ENCODE data around the gene DDIT4. TPM values are rescaled to one million over a fixed set of nuclear protein-coding genes. Genes with fewer than 3 reads are reported as not detected.

Gene DDIT4
- total RNA-seq, 1 experiment from 2014 or later = 462 TPM

DNA sequence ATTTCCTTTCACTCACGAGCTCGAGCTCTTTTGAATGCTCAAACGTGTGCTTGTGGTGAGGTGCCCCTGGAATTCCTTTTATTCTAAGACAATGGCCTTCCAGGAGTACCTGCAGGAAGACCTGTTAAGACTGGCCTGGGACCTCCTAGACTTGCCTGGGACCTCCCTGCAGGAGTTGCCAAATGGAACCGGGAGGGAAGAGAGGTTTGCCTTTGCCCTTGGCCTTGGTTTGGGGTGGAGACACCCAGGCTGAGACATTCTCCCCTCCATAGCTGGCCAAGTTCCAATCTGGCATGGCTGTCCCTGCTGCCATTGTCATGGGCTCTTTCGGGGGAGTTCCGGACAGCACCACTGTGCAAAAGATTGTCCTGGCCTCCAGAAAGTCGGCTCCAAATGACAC, 41.3 kb downstream of the DDIT4 start:
- no peak for ATAC-seq
- CTCF ChIA-PET = no interaction called here
- H3K4me3 ChIP-seq (replicated peaks in 1 of 2; ENCODE audit: low read depth in 1 of 2, low read length in 2 of 2) = no peak overlapping the region
- peak overlapping the region; percentile 33 for H3K4me2 ChIP-seq (ENCODE audit: low read length)
- peak overlapping the region; percentile 2 for H2AFZ ChIP-seq (ENCODE audit: low read depth, low read length, poor library complexity, severe bottlenecking)
- peak overlapping the region; percentile 8; the same call in 1 of the 2 replicates for H3K27ac ChIP-seq (ENCODE audit: low read depth, low read length)
- BruUV-seq (replicated peaks) = no TSS peak
- no peak overlapping the region for H3K9ac ChIP-seq (ENCODE audit: low read length)
- no peaks in the 10 kb centered on the region for H3K27me3 ChIP-seq (ENCODE audit: insufficient read depth, low read length)
- H3K36me3 ChIP-seq (ENCODE audit: control insufficient read depth in 1 of 2, insufficient read depth in 2 of 2, low read length in 2 of 2) = no peaks in the 10 kb centered on the region
- POLR2A ChIA-PET = interaction anchor here (1.2 to 9.7 kb wide), 7 partner anchors 11 to 39 kb away, joined by 3 to 221 read pairs (median 8); partner anchors contain the start of gene DDIT4
- no peak for DNase-seq (ENCODE audit: low read depth, low spot score)
- intact Hi-C loops (cut with micrococcal nuclease) = no loop called here
- H3K9me2 ChIP-seq (ENCODE audit: insufficient read depth) = no peaks in the 10 kb centered on the region
- no peaks in the 10 kb centered on the region for H4K20me1 ChIP-seq (ENCODE audit: insufficient read depth)
- RAD21 ChIA-PET (ENCODE audit: low non-redundant PET in 1 of 2, low total read pairs in 2 of 2, uncharacterized antibody in 2 of 2, unreplicated experiment in 2 of 2) = interaction anchor here in 1 of 2 experiments (0.6 kb wide), 1 partner anchor 61 kb away, joined by 3 read pairs; no protein-coding TSS in a partner anchor
- TF ChIP-seq ELF1 (IDR thresholded peaks at IDR 0.05; ENCODE audit: borderline replicate concordance, low read depth) (no peak), TCF7L2 (IDR thresholded peaks at IDR 0.05; ENCODE audit: borderline replicate concordance, extremely low read depth, insufficient read depth, insufficient read length) (no peak), FOSL1 (IDR thresholded peaks at IDR 0.05; ENCODE audit: low read depth) (no peak), CBX3 (IDR thresholded peaks at IDR 0.05; ENCODE audit: low read depth) (no peak)
- H3K79me2 ChIP-seq (ENCODE audit: insufficient read depth, low read length) = no peaks in the 10 kb centered on the region
- no peaks in the 10 kb centered on the region for H3K9me3 ChIP-seq (ENCODE audit: control insufficient read depth in 1 of 2, insufficient read depth in 1 of 2, low read depth in 1 of 2, low read length in 2 of 2)
- H3K4me1 ChIP-seq (ENCODE audit: control insufficient read depth in 1 of 2, insufficient read depth in 2 of 2, low read length in 2 of 2) = peaks cover 45 to 60% of the 10 kb centered on the region in 2 experiments

DNA sequence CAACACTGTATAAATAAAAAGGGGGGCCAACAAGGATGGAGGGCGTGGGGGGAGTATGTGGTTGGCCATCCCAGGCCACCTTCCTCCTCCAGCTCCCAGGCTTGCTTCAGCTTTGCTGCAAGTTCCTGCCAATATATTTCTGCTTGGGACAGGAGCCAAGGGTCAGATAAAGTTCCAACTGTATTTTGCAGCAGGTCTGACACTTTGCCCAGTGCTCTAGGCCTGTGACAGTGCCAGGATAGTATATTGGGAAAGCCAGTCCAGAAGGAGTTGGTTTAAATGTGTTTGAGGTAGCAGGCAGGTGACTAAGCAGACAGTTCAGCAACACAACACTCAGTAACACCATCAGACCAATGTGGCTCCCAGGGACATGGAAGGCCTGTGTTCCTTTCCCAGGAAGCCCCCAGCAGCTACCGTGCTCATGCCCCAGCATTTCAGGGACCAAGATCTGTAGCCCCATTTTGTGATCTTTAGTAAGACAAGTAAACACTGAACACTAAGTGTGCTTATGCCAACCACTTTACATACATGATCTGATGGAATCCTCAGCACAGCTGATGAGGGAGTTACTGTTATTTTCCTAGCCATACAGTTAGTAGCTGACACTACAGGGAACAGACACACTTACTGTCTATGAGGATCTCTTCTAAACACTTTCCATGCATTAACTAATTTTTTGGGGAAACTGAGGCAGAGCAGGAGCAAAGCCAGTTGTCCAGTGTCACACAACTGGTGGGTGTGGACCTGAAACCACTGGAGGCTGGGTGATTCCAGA, 42.1 kb downstream of the DDIT4 start:
- no TSS peak for BruUV-seq (replicated peaks)
- Histone ChIP-seq H3K9me2 (ENCODE audit: insufficient read depth) (no peaks in the 10 kb centered on the region), H3K9ac (ENCODE audit: low read length) (no peak overlapping the region), H4K20me1 (ENCODE audit: insufficient read depth) (no peaks in the 10 kb centered on the region), H3K4me1 (ENCODE audit: control insufficient read depth in 1 of 2, insufficient read depth in 2 of 2, low read length in 2 of 2) (peaks cover 45 to 60% of the 10 kb centered on the region in 2 experiments), H2AFZ (ENCODE audit: low read depth, low read length, poor library complexity, severe bottlenecking) (peak overlapping the region; percentile 2), H3K4me2 (ENCODE audit: low read length) (peak overlapping the region; percentile 33), H3K79me2 (ENCODE audit: insufficient read depth, low read length) (no peaks in the 10 kb centered on the region), H3K27me3 (ENCODE audit: insufficient read depth, low read length) (no peaks in the 10 kb centered on the region), H3K4me3 (replicated peaks in 1 of 2; ENCODE audit: low read depth in 1 of 2, low read length in 2 of 2) (no peak overlapping the region), H3K36me3 (ENCODE audit: control insufficient read depth in 1 of 2, insufficient read depth in 2 of 2, low read length in 2 of 2) (no peaks in the 10 kb centered on the region), H3K9me3 (ENCODE audit: control insufficient read depth in 1 of 2, insufficient read depth in 1 of 2, low read depth in 1 of 2, low read length in 2 of 2) (no peaks in the 10 kb centered on the region), H3K27ac (ENCODE audit: low read depth, low read length) (peak overlapping the region; percentile 8; the same call in 1 of the 2 replicates)
- ATAC-seq = no peak
- ChIA-PET POLR2A (interaction anchor here (1.0 to 9.7 kb wide), 9 partner anchors 7 to 40 kb away, joined by 3 to 221 read pairs (median 5); partner anchors contain the start of gene DDIT4), CTCF (no interaction called here), RAD21 (ENCODE audit: low non-redundant PET in 1 of 2, low total read pairs in 2 of 2, uncharacterized antibody in 2 of 2, unreplicated experiment in 2 of 2) (interaction anchor here in 1 of 2 experiments (0.6 kb wide), 1 partner anchor 61 kb away, joined by 3 read pairs; no protein-coding TSS in a partner anchor)
- DNase-seq (ENCODE audit: low read depth, low spot score) = no peak
- peak; percentile 31 for TF ChIP-seq POLR2A (IDR thresholded peaks at IDR 0.05; ENCODE audit: borderline replicate concordance, extremely low read depth, insufficient read depth, insufficient read length)
- TF ChIP-seq, protein P1, sequence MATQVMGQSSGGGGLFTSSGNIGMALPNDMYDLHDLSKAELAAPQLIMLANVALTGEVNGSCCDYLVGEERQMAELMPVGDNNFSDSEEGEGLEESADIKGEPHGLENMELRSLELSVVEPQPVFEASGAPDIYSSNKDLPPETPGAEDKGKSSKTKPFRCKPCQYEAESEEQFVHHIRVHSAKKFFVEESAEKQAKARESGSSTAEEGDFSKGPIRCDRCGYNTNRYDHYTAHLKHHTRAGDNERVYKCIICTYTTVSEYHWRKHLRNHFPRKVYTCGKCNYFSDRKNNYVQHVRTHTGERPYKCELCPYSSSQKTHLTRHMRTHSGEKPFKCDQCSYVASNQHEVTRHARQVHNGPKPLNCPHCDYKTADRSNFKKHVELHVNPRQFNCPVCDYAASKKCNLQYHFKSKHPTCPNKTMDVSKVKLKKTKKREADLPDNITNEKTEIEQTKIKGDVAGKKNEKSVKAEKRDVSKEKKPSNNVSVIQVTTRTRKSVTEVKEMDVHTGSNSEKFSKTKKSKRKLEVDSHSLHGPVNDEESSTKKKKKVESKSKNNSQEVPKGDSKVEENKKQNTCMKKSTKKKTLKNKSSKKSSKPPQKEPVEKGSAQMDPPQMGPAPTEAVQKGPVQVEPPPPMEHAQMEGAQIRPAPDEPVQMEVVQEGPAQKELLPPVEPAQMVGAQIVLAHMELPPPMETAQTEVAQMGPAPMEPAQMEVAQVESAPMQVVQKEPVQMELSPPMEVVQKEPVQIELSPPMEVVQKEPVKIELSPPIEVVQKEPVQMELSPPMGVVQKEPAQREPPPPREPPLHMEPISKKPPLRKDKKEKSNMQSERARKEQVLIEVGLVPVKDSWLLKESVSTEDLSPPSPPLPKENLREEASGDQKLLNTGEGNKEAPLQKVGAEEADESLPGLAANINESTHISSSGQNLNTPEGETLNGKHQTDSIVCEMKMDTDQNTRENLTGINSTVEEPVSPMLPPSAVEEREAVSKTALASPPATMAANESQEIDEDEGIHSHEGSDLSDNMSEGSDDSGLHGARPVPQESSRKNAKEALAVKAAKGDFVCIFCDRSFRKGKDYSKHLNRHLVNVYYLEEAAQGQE (IDR thresholded peaks at IDR 0.05; ENCODE audit: low read depth) = no peak
- 0 out of 2 replicates have a peak, but pooled peaks have one; percentile 7 for TF ChIP-seq ZFX (IDR thresholded peaks at IDR 0.05)
- no peak for TF ChIP-seq EZH2 (IDR thresholded peaks at IDR 0.05)
- 0 out of 2 replicates have a peak, but pooled peaks have one; percentile 22 for TF ChIP-seq POLR2AphosphoS5 (IDR thresholded peaks at IDR 0.05; ENCODE audit: low read depth, low read length)
- TF ChIP-seq EGR1 (IDR thresholded peaks at IDR 0.05; ENCODE audit: low read depth) = no peak
- intact Hi-C loops (cut with micrococcal nuclease) = no loop called here

Data from HCT116 (cell line).